DMS53 (cell line): ENCODE measurements around the gene MTPN.

Experiments used
- DNase-seq: peaks from one replicate; lab custom pipeline; 2025; lab: John Stamatoyannopoulos, UW

The MTPN gene

GRCh38 chr7:135977007-135977741 is at the start of gene MTPN:
TSS of gene MTPN (minus strand) at chr7:135977359. CDS start at chr7:135977100, 259 bp downstream.
- DNase-seq: peak; percentile 99

- no peak for DNase-seq
Measured at GRCh38 chr7:136026209-136026608, 49.0 kb upstream of the MTPN start.

- DNase-seq: peak; percentile 76
Measured at GRCh38 chr7:136023134-136023869, 46.1 kb upstream of the MTPN start.

- DNase-seq: no peak
Measured at GRCh38 chr7:136020556-136020955, 43.4 kb upstream of the MTPN start.

- no peak for DNase-seq
Measured at GRCh38 chr7:136018104-136018503, 40.9 kb upstream of the MTPN start.

- no peak for DNase-seq
Measured at GRCh38 chr7:136016649-136017395, 39.7 kb upstream of the MTPN start.

GRCh38 chr7:136015638-136016037 is 38.5 kb upstream of the MTPN start:
- DNase-seq: no peak

- DNase-seq: no peak
Measured at GRCh38 chr7:136014659-136015058, 37.5 kb upstream of the MTPN start.

GRCh38 chr7:136012238-136012637 is 35.1 kb upstream of the MTPN start:
- DNase-seq: no peak

GRCh38 chr7:136009488-136010079 is 32.4 kb upstream of the MTPN start:
- DNase-seq: peak; percentile 84

GRCh38 chr7:136006208-136006607 is 29.0 kb upstream of the MTPN start:
- no peak for DNase-seq

GRCh38 chr7:136004083-136004482 is 26.9 kb upstream of the MTPN start:
- no peak for DNase-seq

GRCh38 chr7:136002802-136003201 is 25.6 kb upstream of the MTPN start:
- no peak for DNase-seq

GRCh38 chr7:136000288-136000913 is 23.2 kb upstream of the MTPN start:
- DNase-seq: peak; percentile 53

GRCh38 chr7:135998081-135998480 is 20.9 kb upstream of the MTPN start:
- no peak for DNase-seq

GRCh38 chr7:135995748-135996147 is 18.6 kb upstream of the MTPN start:
- DNase-seq: no peak

GRCh38 chr7:135994466-135995205 is 17.5 kb upstream of the MTPN start:
- no peak for DNase-seq

- DNase-seq: no peak
Measured at GRCh38 chr7:135993950-135994349, 16.8 kb upstream of the MTPN start.

GRCh38 chr7:135991906-135992305 is 14.7 kb upstream of the MTPN start:
- no peak for DNase-seq

GRCh38 chr7:135991322-135991721 is 14.2 kb upstream of the MTPN start:
- peak; percentile 52 for DNase-seq

GRCh38 chr7:135990258-135990657 is 13.1 kb upstream of the MTPN start:
- DNase-seq: no peak
